ENCODE data around the gene INTS14.
A peak's percentile ranks its signal among the peaks of the same experiment; 100 is the strongest.

The INTS14 gene

DNA sequence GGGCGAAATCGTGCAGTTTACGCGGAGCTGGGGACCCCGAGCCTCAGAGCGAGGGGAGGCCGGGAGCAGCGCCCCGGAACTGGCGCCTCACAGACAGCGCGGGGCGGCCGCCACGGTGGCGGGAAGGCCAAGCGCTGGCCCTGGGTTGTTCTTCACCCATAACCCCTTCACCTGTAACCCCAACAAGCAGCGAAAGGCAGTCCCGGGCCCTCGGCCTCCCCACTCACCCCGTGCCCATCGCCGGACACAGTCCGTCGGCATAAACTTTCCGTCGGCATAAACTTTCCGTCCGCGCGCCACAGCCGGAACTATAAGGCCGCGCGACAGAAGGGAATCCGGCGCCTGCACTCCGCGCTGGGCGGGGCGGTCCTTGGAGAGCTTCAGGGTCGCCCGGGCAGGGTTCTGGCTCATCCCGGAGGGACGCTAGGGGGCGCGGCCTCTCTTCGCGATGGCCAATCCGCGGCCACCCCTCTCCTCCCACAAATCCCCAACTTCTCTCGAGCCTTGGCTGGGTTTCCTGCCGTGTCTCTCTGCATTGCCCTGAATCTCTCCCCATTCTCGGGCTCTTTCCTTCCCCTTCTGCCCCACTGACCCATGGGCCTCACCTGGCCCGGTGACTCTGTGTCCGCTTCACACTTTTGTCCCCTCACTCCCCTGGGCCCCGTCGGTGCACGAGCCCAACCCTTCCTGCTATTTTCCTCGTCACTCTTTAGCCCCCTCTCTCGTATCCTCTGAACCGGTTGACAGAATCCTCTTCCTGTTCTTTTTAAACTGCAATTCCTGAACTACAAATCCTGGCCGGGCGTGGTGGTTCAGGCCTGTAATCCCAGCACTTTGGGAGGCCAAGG, at the start of gene INTS14:
INTS14 (minus strand) TSS at position 261 of the 848 bp plus-strand sequence. CDS start 3,751 bp downstream, outside the sequence.
- peak; percentile 99 for DNase-seq

DNA sequence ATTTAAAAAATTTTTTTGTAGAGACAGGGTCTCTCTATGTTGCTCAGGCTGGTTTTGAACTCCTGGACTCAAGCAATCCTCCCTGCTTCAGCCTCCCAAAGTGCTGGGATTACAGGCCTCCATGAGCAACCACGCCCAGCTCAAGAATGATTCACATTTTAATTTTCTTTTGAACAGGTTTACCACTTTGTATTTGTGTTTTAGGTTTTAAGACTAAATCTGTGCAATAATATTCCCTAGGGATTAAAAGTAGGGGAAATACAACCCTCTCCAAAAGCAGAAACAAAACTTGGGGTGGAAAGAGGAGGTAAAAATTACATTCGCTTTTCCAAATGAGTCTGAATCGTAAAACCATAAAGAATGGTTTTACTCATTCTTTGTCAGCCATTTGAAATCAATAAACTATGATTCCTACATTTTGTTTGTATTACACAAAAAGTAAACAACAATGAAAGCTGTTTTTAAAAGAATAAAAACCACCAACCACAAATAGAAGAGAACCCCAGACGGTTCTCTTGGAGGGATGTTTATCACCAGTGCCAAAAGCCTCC, 48.6 kb upstream of the INTS14 start:
- no peak for DNase-seq

- no peak for DNase-seq
These were observed 44.5 kb upstream of the INTS14 start for GRCh38 chr15:65655457-65655856.

DNA sequence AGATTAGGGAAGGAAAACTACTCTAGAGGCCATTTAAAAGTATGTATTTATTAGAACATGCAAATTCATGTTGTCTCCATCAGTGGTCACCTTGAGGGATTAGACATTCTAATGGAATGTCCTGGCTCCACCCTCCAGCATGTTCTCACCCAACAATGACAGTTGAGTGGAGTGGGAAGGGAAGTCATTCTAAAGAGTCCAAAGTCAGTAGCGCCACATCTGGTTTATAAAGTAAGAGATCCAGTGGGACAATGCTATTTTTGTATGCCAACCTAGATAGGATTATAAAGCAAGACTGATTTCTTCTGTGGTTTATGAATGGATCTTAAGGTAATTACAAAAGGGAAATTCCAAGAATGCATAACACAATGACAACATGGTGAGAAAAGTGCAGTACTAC, 44.1 kb upstream of the INTS14 start:
- DNase-seq, result no peak

GRCh38 chr15:65653801-65654521, 43.0 kb upstream of the INTS14 start:
- DNase-seq, result no peak

DNA sequence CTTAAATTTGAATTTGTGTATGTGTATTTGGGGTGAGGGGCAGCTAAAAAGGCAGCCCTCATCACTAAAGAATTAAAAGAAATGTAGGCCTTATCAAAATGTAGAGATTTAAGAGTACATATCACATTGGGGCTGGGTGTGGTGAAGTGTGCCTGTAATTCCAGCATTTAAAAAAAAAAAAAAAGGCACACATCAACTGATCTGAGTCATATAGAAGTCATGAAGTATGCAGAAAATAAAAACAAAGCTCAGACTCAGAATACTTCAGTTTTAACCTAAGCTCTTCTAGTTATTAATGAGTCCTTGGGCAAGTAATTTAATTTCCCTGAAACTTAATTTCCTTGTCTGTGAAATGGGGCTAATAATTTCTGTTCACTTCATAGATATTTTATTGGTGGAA, 42.4 kb upstream of the INTS14 start:
- no peak for DNase-seq

DNA sequence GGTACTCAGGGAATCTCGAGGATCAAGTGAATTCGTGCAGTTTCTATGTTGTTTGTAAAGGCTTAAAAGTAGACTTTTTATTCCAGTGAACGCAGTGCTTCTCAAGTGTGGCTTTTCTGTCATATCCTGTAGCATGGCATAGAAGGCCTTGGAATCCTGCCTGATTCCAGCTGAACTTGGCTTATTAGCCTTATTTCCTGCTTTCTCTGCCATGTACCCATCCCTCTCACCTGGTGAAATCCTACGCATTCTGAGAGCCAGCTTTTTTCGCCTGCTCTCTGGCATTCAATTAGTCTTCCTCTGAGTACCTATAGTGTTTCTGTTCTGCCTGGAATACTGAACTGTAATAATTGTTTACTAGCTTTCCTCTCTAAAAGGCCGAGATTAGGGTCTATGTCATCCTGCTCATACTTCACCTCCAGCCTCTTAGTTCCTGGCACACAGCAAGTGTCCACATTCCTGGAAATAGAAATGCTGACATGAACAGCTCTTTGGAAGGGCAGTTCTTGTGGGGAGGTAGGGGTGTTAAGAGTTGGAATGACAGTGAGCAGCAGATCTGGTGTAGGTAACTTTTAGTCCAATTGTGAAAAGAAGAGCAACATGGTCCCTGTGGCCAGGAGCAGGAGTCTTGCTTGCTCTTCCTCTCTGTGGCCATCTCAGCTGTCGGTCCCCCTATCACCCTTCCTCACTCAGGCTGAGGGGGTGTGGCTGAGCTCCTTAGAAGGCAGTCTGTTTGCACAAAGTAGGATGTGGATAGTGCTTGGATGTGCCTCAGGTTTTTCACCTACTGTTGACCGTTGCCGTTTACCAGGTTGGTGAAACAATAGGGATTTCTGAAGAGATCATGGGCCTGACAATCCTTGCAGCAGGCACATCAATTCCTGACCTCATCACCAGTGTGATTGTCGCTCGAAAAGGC, 41.2 kb upstream of the INTS14 start:
- no peak for DNase-seq

DNA sequence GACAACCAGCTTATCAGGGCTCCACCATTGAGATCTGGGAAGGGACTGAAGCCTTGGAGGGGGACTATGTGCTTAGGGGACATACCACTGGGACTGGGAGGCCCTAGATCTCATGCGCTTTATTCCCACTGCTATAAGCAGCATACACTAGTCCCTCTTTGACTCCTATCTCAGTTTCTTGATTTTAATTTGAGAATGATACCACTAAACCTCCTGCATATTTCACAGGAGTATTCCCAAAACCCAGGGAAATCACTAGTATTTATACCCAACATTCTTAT, 40.1 kb upstream of the INTS14 start:
- DNase-seq, result no peak

DNA sequence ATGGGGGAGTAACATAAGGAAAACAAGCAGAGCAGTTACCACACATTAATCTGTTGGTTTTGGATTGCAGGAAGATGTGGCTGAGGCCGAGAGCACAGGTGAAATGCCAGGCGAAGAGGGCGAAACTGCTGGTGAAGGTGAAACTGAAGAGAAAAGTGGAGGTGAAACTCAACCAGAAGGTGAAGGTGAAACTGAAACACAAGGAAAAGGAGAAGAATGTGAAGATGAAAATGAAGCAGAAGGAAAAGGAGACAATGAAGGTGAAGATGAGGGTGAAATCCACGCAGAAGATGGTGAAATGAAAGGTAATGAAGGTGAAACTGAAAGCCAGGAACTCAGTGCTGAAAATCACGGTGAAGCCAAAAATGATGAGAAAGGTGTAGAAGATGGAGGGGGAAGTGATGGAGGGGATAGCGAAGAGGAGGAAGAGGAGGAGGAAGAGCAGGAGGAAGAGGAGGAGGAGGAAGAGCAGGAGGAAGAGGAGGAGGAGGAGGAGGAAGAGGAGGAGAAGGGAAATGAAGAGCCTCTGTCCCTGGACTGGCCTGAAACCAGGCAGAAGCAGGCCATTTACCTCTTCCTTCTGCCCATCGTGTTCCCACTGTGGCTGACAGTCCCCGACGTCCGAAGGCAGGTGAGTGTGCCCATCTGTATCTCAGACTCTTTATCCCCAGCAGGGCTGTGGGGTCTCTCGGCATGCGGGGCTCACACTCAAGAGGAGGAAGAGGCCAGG, 39.5 kb upstream of the INTS14 start:
- no peak for DNase-seq

- DNase-seq, result no peak
These were observed 35.6 kb upstream of the INTS14 start for GRCh38 chr15:65646486-65646885.

DNA sequence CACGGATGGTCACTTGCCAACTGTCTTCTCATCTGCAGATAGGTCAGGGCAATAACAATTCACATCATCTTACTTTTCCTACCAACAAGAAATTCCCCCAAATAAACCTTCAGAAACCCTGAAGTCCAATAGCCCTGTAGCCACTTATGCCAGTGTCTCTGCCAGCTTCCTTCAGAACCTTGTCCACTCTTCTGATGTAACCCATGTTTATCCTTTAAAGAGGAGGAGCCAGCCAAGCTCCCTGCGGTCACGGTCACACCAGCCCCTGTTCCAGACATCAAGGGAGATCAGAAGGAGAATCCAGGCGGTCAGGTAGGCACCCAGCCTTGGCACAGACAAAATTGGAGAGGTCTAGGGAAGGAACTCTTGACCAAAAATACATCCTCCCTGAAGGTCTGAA, 34.5 kb upstream of the INTS14 start:
- no peak for DNase-seq

GRCh38 chr15:65644282-65644681, 33.4 kb upstream of the INTS14 start:
- DNase-seq, result no peak

DNA sequence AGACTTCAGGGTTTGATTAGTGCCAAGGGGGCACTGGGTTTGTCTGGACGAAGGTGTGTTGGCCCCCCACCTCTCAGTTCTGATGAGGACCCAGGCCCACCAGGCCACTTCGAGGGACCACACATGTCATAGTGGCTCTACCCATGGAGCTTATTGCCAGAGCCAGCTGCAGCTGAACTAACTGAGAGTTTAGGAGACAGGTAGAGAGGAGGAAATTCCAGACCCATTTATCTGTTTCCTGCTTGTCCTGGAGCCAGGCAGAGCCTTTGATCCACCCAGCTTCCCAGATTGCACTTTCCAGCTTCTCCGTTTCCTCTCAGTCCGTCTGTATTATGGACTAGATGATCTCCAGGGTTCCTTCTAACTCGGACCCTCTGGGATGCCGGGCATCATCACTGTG, 31.7 kb upstream of the INTS14 start:
- no peak for DNase-seq

- peak; percentile 93 for DNase-seq
These were observed 31.0 kb upstream of the INTS14 start for GRCh38 chr15:65641768-65642475.

DNA sequence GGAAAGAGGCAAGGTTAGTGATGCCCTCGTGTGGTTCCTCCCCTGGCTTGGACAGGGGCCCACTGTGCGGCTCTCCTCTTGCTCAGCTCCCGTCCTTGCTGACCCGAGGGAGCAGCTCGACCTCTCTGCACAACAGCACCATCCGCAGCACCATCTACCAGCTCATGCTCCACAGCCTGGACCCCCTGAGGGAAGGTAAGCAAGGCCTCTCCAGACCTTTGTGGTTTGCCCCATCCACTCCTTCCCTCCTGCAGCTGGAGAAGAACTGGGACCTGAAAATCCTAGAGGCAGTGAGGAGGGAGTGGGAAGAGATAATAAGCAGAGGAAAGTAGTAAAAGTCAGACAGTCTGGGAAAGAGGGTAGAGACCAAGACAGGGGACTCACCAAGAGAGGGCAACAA, 28.6 kb upstream of the INTS14 start:
- no peak for DNase-seq

DNA sequence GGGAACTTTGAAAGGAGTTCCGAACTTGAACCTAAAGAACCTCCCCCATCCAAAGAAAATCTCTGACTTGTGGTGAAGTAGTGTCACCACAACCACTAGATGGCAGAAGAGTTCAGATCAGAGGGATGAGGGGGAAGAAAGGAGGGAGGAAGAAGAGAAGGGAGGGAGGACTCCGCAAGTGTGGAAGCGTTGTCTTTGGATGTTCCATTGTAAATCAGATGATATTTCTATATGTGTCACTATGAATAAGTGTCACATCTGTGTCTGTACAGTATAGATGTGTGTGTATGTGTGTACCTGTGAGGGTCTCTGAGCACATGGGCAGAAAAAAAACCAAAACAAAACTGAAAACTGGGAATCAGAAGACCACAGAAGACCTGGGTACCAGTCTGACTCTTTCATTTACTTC, 27.8 kb upstream of the INTS14 start:
- peak; percentile 67 for DNase-seq

- no peak for DNase-seq
These were observed 27.2 kb upstream of the INTS14 start for GRCh38 chr15:65638109-65638508.

GRCh38 chr15:65634356-65634755, 23.4 kb upstream of the INTS14 start:
- no peak for DNase-seq

DNA sequence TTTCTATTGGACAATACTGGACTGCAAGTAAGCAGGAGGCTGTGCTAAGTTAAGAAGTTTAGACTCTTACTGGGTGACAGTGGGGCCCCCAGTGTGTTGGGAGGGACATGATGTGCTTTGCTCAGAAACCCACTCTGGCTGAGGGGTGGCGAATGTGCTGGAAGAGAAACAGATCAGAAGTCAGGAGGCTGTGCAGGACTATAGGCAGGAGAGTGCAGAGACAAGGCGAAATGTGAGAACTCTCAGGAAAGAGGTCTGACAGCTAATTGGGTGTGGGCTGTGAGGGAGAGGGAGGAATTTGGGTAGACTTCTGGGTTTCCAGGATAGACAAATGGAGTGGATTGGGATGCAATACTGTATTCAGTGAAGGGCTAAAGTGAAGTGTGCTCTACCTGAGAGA, 22.8 kb upstream of the INTS14 start:
- DNase-seq, result no peak

- DNase-seq, result no peak
These were observed 21.9 kb upstream of the INTS14 start for GRCh38 chr15:65632780-65633375.

GRCh38 chr15:65631503-65631902, 20.6 kb upstream of the INTS14 start:
- no peak for DNase-seq
